GM12892 (cell line): ENCODE results near the gene GABRR1.

Experiments
- POLR2A ChIP-seq: IDR thresholded peaks from 2 replicates; pipeline ENCODE4 v1.6.1; 2011; ENCODE audit warnings: low read depth, low read length, control low read depth
- POLR2AphosphoS5 ChIP-seq: IDR thresholded peaks from 2 replicates; pipeline ENCODE4 v1.6.1; 2011; ENCODE audit warnings: low read depth, low read length, control low read depth

DNA sequence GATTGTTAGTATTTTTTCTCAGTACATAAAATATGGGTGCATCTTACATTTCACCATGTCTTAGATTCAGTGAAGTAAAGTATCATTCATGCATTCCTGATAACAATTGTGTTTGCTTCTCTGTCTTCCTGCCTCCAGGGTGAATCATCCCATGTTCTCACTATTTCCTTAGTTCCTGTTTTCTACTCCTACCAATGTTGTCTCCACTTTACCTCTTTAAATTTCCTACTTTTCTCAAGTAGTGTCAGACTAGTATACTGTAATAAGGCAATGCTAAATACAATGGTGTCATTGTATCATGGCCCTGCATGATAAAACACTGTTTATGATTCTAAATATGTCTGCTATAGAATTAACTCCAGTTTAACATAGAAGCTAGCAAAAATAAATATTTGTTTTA is 37.4 kb upstream of the GABRR1 start:
- TF ChIP-seq POLR2A (no peak), POLR2AphosphoS5 (no peak)
